Measurements from ENCODE around the gene TRIM7.
A peak's percentile ranks its signal among the peaks of the same experiment; 100 is the strongest.

- TF ChIP-seq CTCF (conservative IDR thresholded peaks at IDR 0.05; ENCODE audit: low read depth in 2 of 2) (no peak), POLR2AphosphoS5 (IDR thresholded peaks at IDR 0.05; ENCODE audit: low read depth) (peak; percentile 79), EZH2 (IDR thresholded peaks at IDR 0.05; ENCODE audit: low read depth, unreplicated experiment) (no peak), ETS1 (IDR thresholded peaks at IDR 0.05) (peak; percentile 49; the same call in 1 of the 2 replicates), CREB1 (CRISPR knock-in tag; IDR thresholded peaks at IDR 0.05; ENCODE audit: low read depth) (no peak), EZH2phosphoT487 (IDR thresholded peaks at IDR 0.05; ENCODE audit: unreplicated experiment) (no peak), REST (IDR thresholded peaks at IDR 0.05; ENCODE audit: unreplicated experiment) (no peak), NANOG (IDR thresholded peaks at IDR 0.05; ENCODE audit: borderline replicate concordance) (no peak), ZNF114 (CRISPR knock-in tag; IDR thresholded peaks at IDR 0.05) (no peak)
These were observed 41.5 kb upstream of the TRIM7 start for GRCh38 chr5:181246276-181247049.
